ENCODE data around the gene RTP5.

- TF ChIP-seq CTCF (IDR thresholded peaks at IDR 0.05; ENCODE audit: low read depth, low read length, poor library complexity, severe bottlenecking) (no peak), EZH2phosphoT487 (IDR thresholded peaks at IDR 0.05; ENCODE audit: borderline replicate concordance, low read length) (no peak)
These were observed 42.6 kb downstream of the RTP5 start for GRCh38 chr2:241912021-241912555.
